H1 (cell line): ENCODE measurements around the gene TBC1D9B. TPM values are rescaled to one million over a fixed set of nuclear protein-coding genes. Genes with fewer than 3 reads are reported as not detected.

ENCODE experiments used
- BACH1 ChIP-seq: IDR thresholded peaks from 2 replicates; pipeline ENCODE4 v1.6.1; 2012; ENCODE audit warnings: low read length, improper control_type of control experiment
- JUN ChIP-seq: IDR thresholded peaks from 2 replicates; pipeline ENCODE4 v1.6.1; 2011; ENCODE audit warnings: low read depth, mild to moderate bottlenecking, improper control_type of control experiment, low read length
- SAP30 ChIP-seq: fragments of 300-600 bp; sonication (generic); IDR thresholded peaks from 2 replicates; pipeline ENCODE4 v1.7.1; 2012; ENCODE audit warnings: low read length, moderate library complexity, mild to moderate bottlenecking, inconsistent platforms; ENCODE audit not compliant: insufficient read depth, insufficient replicate concordance
- SIRT6 ChIP-seq: IDR thresholded peaks from one replicate; pipeline ENCODE4 v1.7.1; 2012; ENCODE audit warnings: low read length, inconsistent platforms
- polyA plus RNA-seq, 7 experiments: library from polyadenylated mRNA; depleted of rRNA in 3 of 7; stranded (reverse) in 5 of 7; unstranded in 2 of 7; fragments of >200 nt in 5 of 7; fragments of 200-250 nt in 2 of 7; gene quantifications; 1 replicate in 5 of 7; 2 replicates in 1 of 7; 4 replicates in 1 of 7; pipeline versions ENCODE4 v1.2.1 to v1.2.3, GENCODE V29; 2011 to 2013; ENCODE audit warnings: missing spikeins in 2 of 7, mixed read lengths in 2 of 7
- total RNA-seq: library from RNA; stranded (reverse); fragmentation: NEBNext Ultra II Directional; extraction: Animal tissue kit (Norgen Biotek cat#: 25700); gene quantifications from 2 replicates; pipeline ENCODE4 v1.2.1, GENCODE V29; 2021

Gene TBC1D9B
- total and polyA plus RNA-seq, 2 of the 8 experiments (the other 6 are each of a cell fraction or from before 2014, with no cell fraction given), result 33.6 to 57.1 TPM

DNA sequence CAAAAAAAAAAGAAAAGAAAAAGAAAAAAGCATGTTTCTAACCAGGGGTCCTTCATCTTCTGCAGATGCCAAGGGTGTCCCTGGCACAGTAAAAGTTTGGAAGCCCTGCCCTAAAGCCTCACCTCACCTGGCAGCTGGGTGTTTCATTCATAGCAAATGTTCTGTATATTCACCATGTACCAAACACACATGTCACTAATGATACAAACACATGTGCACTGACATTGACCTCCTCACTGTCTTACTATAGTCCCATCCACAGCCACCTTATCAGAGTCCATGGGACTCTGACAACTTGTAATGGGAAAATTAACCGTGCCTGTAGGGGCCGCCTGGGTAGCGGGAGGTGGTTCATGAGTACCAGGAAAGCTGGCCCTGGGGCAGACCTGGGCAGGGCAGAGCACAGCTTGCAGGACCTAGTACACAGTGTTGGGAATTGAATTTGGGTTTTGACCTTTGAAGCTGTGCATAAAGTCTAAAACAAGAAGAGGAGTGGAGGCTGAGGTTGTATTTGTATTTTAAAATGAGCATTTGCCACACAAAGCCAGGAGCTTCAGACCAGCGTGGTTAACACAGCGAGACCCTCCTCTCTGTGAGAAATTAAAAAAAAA, 94.6 kb downstream of the TBC1D9B start (continued):
- TF ChIP-seq JUN (no peak), BACH1 (no peak), SAP30 (no peak), SIRT6 (no peak)
